Transverse colon (tissue), 4 donors: Measurements from ENCODE around the gene PLCG2. TPM values are rescaled to one million over a fixed set of nuclear protein-coding genes. Genes with fewer than 3 reads are reported as not detected.

ENCODE experiments used
- DNase-seq: peaks from one replicate; pipeline ENCODE4 v3.0.0-alpha.2; 2019
- H3K27ac ChIP-seq, 4 donors: fragments of 200-600 bp; sonication (generic); 2 replicates each; pipeline ENCODE4 v1.5.1; 2016 to 2018; ENCODE audit warnings: inconsistent platforms in 4 of 4
- H3K27me3 ChIP-seq: fragments of 200-600 bp; sonication (generic); 2 replicates; pipeline ENCODE4 v1.5.1; 2017; ENCODE audit warnings: inconsistent platforms
- H3K36me3 ChIP-seq, 4 donors: fragments of 200-600 bp; sonication (generic); 2 replicates each; pipeline ENCODE4 v1.5.1; 2017 to 2019; ENCODE audit warnings: inconsistent platforms in 4 of 4
- H3K4me1 ChIP-seq, 4 donors: fragments of 200-600 bp; sonication (generic); 2 replicates each; pipeline ENCODE4 v1.5.1; 2017 to 2020; ENCODE audit warnings: inconsistent platforms in 4 of 4
- H3K4me3 ChIP-seq, 4 donors: fragments of 200-600 bp; sonication (generic); 1 replicate in 1 of 4; 2 replicates in 3 of 4; pipeline versions ENCODE4 v1.5.1 to v1.6.1; 2017 to 2019; ENCODE audit warnings: inconsistent platforms in 4 of 4
- H3K9me3 ChIP-seq, 2 donors: fragments of 200-600 bp; sonication (generic); 2 replicates each; pipeline ENCODE4 v1.5.1; 2017 to 2019; ENCODE audit warnings: inconsistent platforms in 2 of 2
- CTCF ChIP-seq, 5 experiments: fragments of 200-600 bp in 3 of 5; fragments of 450-650 bp in 2 of 5; sonication (generic) in 3 of 5; IDR thresholded peaks; 1 replicate in 2 of 5; 2 replicates in 3 of 5; pipeline ENCODE4 v1.5.1; 2016 to 2017; ENCODE audit warnings: antibody characterized with exemption in 5 of 5, inconsistent platforms in 3 of 5, mild to moderate bottlenecking in 2 of 5, moderate library complexity in 1 of 5
- EP300 ChIP-seq: sonication (generic); formaldehyde crosslinking; IDR thresholded peaks from one replicate; pipeline ENCODE4 v1.6.1; 2017; ENCODE audit warnings: antibody characterized with exemption, low read depth
- POLR2A ChIP-seq: fragments of 450-650 bp; IDR thresholded peaks from one replicate; pipeline ENCODE4 v1.6.1; 2016; ENCODE audit warnings: antibody characterized with exemption, mild to moderate bottlenecking, moderate library complexity
- POLR2AphosphoS5 ChIP-seq, 3 donors: sonication (generic); formaldehyde crosslinking; IDR thresholded peaks; one replicate each; pipeline ENCODE4 v1.6.1; 2016; ENCODE audit warnings: antibody characterized with exemption in 3 of 3
- WGBS, 2 donors: methylation state at CpG; one replicate each; pipeline ENCODE4 v1.1.5; 2018; ENCODE audit warnings: low coverage in 1 of 2; 5-methylcytosine and 5-hydroxymethylcytosine counted together
- in situ Hi-C, 4 donors: fragments of 200-750 bp; cut with MboI; loops; one replicate each; pipeline versions ENCODE4 v1.15.0 to v1.15.1; 2017; ENCODE audit warnings: low sequenced_read_pairs in 3 of 4, low pct_ligation_motif_present in 1 of 4, low pct_unique_long_range_greater_than_20kb in 1 of 4
- intact Hi-C: fragments of 100-400 bp; cut with DNase I; formaldehyde crosslinking; loops from one replicate; pipeline ENCODE4 v1.15.1; 2023; ENCODE audit warnings: low total_unique reads
- total RNA-seq, 4 donors: library from RNA; depleted of rRNA; stranded (reverse); fragments of >200 nt; gene quantifications; one replicate each; pipeline ENCODE4 v1.1.0, GENCODE V29; 2016

Gene PLCG2
- total RNA-seq, 4 donors from 2014 or later = 9.0 to 65.9 (median 28.6) TPM

GRCh38 chr16:81795193-81795592 lies 16.1 kb downstream of the PLCG2 start:
- no peaks in the 10 kb centered on the region for H3K36me3 ChIP-seq
- in situ Hi-C loops (no loop called here), intact Hi-C loops (no loop called here)
- no peak overlapping the region for H3K27ac ChIP-seq
- H3K4me3 ChIP-seq = no peak overlapping the region
- no peak for DNase-seq
- H3K9me3 ChIP-seq = no peaks in the 10 kb centered on the region
- H3K27me3 ChIP-seq = no peaks in the 10 kb centered on the region
- H3K4me1 ChIP-seq = no peaks in the 10 kb centered on the region
- TF ChIP-seq CTCF (IDR thresholded peaks at IDR 0.05) = no peak
- TF ChIP-seq POLR2A = no peak
- no peak for TF ChIP-seq POLR2AphosphoS5 (IDR thresholded peaks at IDR 0.05)
- no peak for TF ChIP-seq EP300
- WGBS, 2 donors = 89 to 95% methylated on average over 2 to 3 of the region's 3 CpGs

DNA sequence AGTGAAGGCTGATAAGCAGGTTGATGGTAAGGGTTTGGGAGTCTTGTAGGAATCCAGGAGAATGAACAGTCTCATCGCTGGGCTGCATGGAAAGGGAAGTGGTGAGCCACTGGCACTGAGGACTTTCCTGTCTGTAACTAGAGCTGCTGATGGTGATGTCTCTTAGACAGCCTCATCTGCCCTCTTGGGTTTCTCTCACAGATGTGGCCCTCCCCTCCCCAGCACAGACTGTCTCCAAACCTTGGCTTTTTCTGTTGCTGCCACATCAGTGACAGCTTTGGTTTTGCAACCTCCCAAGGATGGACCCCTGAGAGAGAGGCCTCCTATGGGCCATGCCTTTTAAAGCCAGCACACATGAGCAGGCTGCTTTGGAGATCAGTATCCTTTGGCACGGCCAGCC lies 16.9 kb downstream of the PLCG2 start:
- H3K27ac ChIP-seq = peak overlapping the region in 2 of 4 donors; percentile 25 to 44
- 71% methylated on average over 2 of the region's 2 CpGs; no CpG with 5 or more reads in 1 of the 2 donors for WGBS, 2 donors
- in situ Hi-C loops = no loop called here

DNA sequence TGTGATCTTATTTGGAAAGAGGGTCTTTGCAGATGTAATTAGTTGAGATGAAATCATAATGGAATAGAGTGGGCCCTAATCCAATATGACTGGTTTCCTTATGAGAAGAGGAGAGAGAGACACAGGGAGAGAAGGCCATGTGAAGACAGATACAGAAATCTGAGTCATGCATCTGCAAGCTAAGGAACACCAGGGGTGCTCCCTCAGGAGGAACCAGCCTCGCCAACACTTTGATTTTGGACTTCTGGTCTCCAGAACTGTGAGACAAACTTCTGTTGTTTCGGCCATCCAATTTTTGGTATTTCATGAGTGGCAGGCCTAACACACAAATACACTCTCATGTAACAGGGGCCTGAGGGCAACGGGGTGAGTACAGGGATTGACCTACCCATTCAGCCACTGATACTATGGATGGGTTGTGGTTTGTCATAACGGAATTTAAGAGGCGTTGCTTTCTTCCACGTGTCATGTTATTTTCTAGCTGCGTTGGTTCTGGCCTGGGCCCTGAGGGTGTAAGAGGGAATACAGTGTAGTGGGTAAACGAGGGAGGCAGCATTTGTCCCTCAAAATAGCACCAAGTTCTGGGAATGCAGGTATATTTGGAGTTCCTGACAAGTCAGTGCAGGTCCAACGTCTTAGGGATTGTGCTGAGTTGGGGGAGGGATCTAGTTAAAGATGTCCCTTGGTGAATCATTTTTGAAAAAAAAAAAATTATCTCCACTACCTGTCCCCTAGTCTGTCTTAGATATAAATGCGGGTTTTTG lies 17.7 kb downstream of the PLCG2 start:
- Histone ChIP-seq H3K27me3 (no peaks in the 10 kb centered on the region), H3K9me3 (no peaks in the 10 kb centered on the region), H3K27ac (peak overlapping the region in 3 of 4 donors; percentile 12 to 44 (median 25)), H3K4me3 (no peak overlapping the region), H3K36me3 (no peaks in the 10 kb centered on the region), H3K4me1 (no peaks in the 10 kb centered on the region)
- in situ Hi-C loops = no loop called here
- WGBS, 2 donors = 79 to 83% methylated on average over 1 to 10 of the region's 10 CpGs
- TF ChIP-seq POLR2AphosphoS5 (IDR thresholded peaks at IDR 0.05) (no peak), POLR2A (no peak), EP300 (no peak), CTCF (IDR thresholded peaks at IDR 0.05) (no peak)
- DNase-seq = no peak
- intact Hi-C loops = no loop called here

More for the DNA sequence above, 16.9 kb downstream of the PLCG2 start:
- Histone ChIP-seq H3K9me3 (no peaks in the 10 kb centered on the region), H3K4me1 (no peaks in the 10 kb centered on the region), H3K27me3 (no peaks in the 10 kb centered on the region), H3K4me3 (no peak overlapping the region), H3K36me3 (no peaks in the 10 kb centered on the region)
- DNase-seq = peak; percentile 31
- no peak for TF ChIP-seq POLR2A
- TF ChIP-seq EP300 = no peak
- no peak for TF ChIP-seq CTCF (IDR thresholded peaks at IDR 0.05)
- TF ChIP-seq POLR2AphosphoS5 (IDR thresholded peaks at IDR 0.05) = no peak
- intact Hi-C loops = no loop called here

DNA sequence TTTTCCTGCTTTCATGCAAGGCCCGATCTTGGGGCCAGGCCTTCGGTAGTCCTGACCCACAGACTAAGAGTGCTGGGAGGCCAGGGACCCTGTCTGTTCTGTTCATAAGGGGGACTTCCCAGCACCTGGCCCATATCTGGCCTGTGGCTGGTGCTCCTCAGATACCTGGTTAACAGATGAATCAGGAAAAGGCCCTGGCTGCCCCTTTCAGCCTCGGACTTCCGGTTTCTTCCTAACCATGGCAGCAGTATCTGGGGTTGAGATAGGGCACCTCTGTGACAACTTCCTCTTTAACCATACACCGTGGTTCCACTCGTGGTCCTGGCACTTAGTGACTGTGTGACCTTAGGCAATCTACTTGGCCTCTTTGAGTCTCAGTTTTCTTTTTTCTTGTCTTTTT lies 18.4 kb downstream of the PLCG2 start:
- H3K27ac ChIP-seq = peak overlapping the region in 3 of 4 donors; percentile 47 to 67 (median 47)
- intact Hi-C loops = no loop called here
- H3K36me3 ChIP-seq = no peaks in the 10 kb centered on the region

More for the DNA sequence above, 18.4 kb downstream of the PLCG2 start:
- Histone ChIP-seq H3K4me1 (no peaks in the 10 kb centered on the region), H3K9me3 (no peaks in the 10 kb centered on the region), H3K4me3 (no peak overlapping the region), H3K27me3 (no peaks in the 10 kb centered on the region)
- no peak for TF ChIP-seq POLR2A
- no peak for TF ChIP-seq CTCF (IDR thresholded peaks at IDR 0.05)
- no peak for TF ChIP-seq EP300
- no peak for TF ChIP-seq POLR2AphosphoS5 (IDR thresholded peaks at IDR 0.05)
- in situ Hi-C loops = no loop called here
- DNase-seq = peak; percentile 59
- WGBS, 2 donors = 62 to 80% methylated on average over 1 to 6 of the region's 6 CpGs
